Fibroblast of lung (primary cell): Measurements from ENCODE around the gene ZDHHC14.

Experiments
- EZH2 ChIP-seq: IDR thresholded peaks from 2 replicates; pipeline ENCODE4 v1.5.1; 2012; ENCODE audit warnings: low read length, control low read depth, mild to moderate bottlenecking; ENCODE audit errors: missing control alignments
- TF ChIP-seq, protein P1 (sequence below), 2 donors: IDR thresholded peaks in 1 of 2; conservative IDR thresholded peaks in 1 of 2; 1 replicate in 1 of 2; 2 replicates in 1 of 2; pipeline ENCODE4 v1.5.1; 2011 to 2012; ENCODE audit warnings: low read length in 2 of 2, control low read depth in 1 of 2, inconsistent platforms in 1 of 2, low read depth in 1 of 2, mild to moderate bottlenecking in 1 of 2

DNA sequence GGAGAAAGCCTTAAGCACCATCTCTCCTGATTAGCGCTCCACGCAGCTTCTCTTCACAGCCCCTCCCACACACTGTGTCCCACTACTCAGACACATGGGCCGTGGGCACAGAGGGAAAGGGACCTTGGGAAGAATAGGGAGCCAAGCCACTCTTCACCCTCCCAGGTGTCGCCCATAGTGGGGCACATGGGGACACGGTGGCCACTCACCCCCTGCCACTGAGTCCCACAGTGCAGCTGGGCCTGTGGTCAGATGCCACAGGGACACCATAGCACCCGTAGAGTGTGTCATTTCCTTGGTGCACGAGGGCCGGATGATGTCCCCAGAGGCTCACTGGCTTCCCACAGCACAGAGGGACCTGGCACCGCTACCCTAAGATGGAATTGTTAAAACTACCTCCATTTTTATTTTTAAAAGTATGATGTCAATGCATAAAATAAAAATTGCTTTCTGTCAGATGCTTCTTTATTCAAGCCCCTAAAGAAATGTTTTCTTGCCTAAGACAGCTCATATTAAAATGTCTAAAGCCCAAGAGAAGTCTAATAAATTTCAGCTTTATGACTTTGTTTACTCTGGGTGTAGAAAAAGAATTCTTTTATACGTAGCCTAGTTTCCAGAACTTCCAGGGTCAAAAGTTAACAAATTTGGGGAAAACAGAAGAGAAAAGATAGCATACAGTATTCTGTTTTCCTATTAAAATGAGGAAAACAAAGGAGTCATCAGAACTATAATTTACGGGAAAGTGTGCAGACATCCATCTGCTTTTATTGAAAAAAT, 251.0 kb downstream of the ZDHHC14 start:
- TF ChIP-seq, protein P1, sequence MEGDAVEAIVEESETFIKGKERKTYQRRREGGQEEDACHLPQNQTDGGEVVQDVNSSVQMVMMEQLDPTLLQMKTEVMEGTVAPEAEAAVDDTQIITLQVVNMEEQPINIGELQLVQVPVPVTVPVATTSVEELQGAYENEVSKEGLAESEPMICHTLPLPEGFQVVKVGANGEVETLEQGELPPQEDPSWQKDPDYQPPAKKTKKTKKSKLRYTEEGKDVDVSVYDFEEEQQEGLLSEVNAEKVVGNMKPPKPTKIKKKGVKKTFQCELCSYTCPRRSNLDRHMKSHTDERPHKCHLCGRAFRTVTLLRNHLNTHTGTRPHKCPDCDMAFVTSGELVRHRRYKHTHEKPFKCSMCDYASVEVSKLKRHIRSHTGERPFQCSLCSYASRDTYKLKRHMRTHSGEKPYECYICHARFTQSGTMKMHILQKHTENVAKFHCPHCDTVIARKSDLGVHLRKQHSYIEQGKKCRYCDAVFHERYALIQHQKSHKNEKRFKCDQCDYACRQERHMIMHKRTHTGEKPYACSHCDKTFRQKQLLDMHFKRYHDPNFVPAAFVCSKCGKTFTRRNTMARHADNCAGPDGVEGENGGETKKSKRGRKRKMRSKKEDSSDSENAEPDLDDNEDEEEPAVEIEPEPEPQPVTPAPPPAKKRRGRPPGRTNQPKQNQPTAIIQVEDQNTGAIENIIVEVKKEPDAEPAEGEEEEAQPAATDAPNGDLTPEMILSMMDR (conservative IDR thresholded peaks at IDR 0.05 in 1 of 2, IDR thresholded peaks at IDR 0.05 in 1 of 2; ENCODE audit: low read depth in 1 of 2, low read length in 2 of 2): no peak
- TF ChIP-seq EZH2: no peak
